ENCODE data around the gene DRAP1.

DNA sequence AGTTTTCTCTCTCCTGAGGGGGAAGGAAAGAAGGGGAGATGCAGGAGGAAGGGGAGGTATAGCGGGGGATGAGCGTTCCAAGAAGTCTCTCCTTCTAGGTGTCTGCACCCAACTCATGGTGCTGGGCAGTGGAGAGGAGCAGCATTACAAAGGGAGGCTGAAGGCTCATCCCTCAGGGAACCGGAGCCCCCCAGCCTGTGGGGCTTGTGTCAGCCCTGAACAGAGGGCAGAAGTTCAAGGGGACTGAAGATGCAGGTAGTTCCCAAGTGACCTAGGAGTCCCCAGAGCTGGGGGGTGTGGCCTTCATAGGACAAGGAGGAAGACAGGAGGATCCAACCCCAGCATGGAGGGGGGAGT lies 2.2 kb upstream of the DRAP1 start:
- TF ChIP-seq, protein P1, sequence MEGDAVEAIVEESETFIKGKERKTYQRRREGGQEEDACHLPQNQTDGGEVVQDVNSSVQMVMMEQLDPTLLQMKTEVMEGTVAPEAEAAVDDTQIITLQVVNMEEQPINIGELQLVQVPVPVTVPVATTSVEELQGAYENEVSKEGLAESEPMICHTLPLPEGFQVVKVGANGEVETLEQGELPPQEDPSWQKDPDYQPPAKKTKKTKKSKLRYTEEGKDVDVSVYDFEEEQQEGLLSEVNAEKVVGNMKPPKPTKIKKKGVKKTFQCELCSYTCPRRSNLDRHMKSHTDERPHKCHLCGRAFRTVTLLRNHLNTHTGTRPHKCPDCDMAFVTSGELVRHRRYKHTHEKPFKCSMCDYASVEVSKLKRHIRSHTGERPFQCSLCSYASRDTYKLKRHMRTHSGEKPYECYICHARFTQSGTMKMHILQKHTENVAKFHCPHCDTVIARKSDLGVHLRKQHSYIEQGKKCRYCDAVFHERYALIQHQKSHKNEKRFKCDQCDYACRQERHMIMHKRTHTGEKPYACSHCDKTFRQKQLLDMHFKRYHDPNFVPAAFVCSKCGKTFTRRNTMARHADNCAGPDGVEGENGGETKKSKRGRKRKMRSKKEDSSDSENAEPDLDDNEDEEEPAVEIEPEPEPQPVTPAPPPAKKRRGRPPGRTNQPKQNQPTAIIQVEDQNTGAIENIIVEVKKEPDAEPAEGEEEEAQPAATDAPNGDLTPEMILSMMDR (IDR thresholded peaks at IDR 0.05; ENCODE audit: insufficient read depth, low read length): no peak
- TF ChIP-seq POLR2AphosphoS5 (IDR thresholded peaks at IDR 0.05; ENCODE audit: low read depth): no peak
- TF ChIP-seq, protein P2, sequence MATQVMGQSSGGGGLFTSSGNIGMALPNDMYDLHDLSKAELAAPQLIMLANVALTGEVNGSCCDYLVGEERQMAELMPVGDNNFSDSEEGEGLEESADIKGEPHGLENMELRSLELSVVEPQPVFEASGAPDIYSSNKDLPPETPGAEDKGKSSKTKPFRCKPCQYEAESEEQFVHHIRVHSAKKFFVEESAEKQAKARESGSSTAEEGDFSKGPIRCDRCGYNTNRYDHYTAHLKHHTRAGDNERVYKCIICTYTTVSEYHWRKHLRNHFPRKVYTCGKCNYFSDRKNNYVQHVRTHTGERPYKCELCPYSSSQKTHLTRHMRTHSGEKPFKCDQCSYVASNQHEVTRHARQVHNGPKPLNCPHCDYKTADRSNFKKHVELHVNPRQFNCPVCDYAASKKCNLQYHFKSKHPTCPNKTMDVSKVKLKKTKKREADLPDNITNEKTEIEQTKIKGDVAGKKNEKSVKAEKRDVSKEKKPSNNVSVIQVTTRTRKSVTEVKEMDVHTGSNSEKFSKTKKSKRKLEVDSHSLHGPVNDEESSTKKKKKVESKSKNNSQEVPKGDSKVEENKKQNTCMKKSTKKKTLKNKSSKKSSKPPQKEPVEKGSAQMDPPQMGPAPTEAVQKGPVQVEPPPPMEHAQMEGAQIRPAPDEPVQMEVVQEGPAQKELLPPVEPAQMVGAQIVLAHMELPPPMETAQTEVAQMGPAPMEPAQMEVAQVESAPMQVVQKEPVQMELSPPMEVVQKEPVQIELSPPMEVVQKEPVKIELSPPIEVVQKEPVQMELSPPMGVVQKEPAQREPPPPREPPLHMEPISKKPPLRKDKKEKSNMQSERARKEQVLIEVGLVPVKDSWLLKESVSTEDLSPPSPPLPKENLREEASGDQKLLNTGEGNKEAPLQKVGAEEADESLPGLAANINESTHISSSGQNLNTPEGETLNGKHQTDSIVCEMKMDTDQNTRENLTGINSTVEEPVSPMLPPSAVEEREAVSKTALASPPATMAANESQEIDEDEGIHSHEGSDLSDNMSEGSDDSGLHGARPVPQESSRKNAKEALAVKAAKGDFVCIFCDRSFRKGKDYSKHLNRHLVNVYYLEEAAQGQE (IDR thresholded peaks at IDR 0.05; ENCODE audit: insufficient replicate concordance, low read depth): no peak
- TF ChIP-seq GABPA (IDR thresholded peaks at IDR 0.05; ENCODE audit: low read depth): no peak
